ENCODE results near the gene PGC.

Gene PGC

DNA sequence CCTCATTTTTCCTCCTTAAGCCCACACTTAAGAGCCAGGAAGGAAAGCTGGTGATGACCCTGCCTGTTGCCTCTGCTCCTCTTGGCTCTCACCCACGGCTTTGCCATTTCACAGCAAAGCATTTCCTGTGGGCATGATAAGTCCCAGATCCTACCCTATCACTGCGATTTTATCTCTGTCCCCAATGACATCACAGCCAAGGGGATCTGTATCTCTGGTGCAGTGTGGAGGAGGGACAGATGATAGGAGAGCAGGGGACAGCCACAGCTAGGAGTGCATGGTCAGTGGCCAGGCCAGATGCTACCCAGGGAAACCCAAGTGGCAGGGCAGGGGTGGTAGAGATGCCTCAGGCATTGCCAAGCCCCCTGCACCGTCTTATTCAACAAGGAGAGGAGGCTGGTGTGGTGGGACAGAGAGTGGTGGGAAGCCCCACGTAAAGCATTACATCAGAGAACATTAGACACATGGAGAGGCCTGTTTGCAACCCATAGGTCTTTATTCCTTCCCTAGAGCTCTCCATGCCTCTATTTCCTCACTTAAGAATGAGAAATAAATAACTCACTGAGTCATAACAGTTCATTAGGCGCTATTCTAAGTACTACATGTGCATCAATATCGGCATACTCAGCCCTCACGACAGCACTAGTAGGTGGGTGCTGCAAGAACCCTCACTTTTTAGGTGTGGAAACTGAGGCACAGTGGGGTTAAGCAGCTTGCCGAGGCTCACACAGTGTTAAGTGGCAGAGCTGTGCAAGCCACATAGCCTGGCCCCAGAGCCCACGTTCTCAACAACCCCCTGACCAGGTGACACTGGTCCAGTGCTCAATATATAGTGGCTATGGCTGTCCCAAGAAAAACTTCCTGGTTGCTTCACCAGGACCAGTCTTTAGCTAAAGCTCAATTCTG, 16.4 kb downstream of the PGC start:
- DNase-seq (ENCODE audit: low read depth in 2 of 2), result no peak

- no peak for DNase-seq (ENCODE audit: low read depth in 2 of 2)
Measured at GRCh38 chr6:41729624-41730023, 17.6 kb downstream of the PGC start.

DNA sequence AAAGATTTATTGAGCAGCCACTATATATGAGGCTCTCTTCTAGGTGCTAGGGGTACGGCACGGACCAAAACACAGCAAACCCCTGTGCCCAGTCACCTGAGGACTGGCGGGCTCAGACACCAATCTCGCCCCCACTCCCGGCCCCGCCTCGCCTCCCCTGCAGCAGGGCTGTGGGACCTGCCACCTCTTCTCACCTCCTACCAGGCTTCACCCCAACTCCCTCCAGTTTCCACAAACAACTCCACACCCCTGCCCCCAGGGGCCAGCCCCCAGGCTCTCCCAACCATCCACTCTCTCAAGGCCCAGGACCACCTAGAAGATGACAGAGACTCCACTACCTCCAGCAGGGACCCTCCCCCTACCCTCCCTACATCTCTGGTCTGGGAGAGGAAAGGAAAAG, 18.2 kb downstream of the PGC start:
- no peak for DNase-seq (ENCODE audit: low read depth in 2 of 2)

GRCh38 chr6:41728073-41728936, 18.9 kb downstream of the PGC start:
- DNase-seq (ENCODE audit: low read depth in 2 of 2), result no peak

- DNase-seq (ENCODE audit: low read depth in 2 of 2), result no peak
Measured at GRCh38 chr6:41727705-41728072, 19.5 kb downstream of the PGC start.

- no peak for DNase-seq (ENCODE audit: low read depth in 2 of 2)
Measured at GRCh38 chr6:41726876-41727275, 20.3 kb downstream of the PGC start.

GRCh38 chr6:41724586-41725501, 22.4 kb downstream of the PGC start:
- DNase-seq (ENCODE audit: low read depth in 2 of 2), result no peak

- no peak for DNase-seq (ENCODE audit: low read depth in 2 of 2)
Measured at GRCh38 chr6:41724228-41724580, 23.0 kb downstream of the PGC start.

DNA sequence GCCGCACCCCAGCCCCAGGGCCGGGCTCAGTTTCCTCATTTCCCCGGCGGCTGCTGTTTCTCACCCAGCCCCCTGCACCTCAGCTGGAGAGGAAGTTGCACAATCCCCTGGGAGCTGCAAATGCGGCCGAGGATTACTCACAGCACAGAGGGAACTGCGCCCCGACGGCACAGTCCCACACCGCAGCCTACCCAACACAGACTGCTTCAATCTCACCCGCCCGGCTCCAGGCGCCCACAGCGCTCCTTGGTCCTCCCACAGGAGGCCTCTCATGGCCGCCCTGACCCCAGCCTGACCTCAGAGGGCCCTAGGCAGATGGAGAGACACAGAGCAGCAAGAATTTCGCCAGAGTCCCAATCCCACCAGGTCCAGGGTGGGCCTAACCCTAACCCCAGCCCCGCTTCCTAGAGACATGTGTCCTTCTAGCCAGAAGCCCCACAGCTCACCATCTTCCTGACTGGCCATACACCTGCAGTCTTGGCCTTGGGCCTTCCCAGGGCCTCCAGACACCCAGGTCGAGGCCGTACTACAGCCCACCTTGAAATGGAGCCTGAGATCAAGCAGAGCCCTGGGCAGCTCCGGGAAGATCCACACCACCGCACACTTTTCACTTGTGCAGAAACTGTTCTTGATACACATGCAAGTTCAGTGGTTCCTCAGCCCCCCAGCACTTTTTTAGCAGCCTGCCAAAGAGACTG, 23.5 kb downstream of the PGC start:
- no peak for DNase-seq (ENCODE audit: low read depth in 2 of 2)

GRCh38 chr6:41722969-41723529, 24.1 kb downstream of the PGC start:
- DNase-seq (ENCODE audit: low read depth in 2 of 2), result no peak

DNA sequence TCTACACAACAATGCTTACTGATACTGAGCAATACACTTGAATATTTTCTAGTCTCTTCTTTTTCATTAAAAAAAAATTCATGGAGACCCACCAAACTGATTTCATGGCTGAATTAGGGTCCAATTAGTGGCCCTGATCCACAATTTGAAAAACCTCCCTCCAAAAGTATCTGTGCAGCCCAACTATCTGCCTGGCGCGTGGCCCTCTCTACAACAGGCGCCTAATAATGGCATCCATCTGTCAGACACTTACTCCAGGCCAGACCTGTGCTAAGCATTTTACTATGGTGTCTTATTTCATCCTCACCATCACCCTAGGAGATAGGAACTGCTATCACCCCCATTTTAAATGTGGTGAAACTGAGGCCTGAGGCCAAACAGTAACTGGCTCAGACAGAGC, 25.8 kb downstream of the PGC start:
- DNase-seq (ENCODE audit: low read depth in 2 of 2), result no peak

GRCh38 chr6:41720783-41721182, 26.4 kb downstream of the PGC start:
- no peak for DNase-seq (ENCODE audit: low read depth in 2 of 2)

GRCh38 chr6:41720262-41720620, 27.0 kb downstream of the PGC start:
- DNase-seq (ENCODE audit: low read depth in 2 of 2), result no peak

DNA sequence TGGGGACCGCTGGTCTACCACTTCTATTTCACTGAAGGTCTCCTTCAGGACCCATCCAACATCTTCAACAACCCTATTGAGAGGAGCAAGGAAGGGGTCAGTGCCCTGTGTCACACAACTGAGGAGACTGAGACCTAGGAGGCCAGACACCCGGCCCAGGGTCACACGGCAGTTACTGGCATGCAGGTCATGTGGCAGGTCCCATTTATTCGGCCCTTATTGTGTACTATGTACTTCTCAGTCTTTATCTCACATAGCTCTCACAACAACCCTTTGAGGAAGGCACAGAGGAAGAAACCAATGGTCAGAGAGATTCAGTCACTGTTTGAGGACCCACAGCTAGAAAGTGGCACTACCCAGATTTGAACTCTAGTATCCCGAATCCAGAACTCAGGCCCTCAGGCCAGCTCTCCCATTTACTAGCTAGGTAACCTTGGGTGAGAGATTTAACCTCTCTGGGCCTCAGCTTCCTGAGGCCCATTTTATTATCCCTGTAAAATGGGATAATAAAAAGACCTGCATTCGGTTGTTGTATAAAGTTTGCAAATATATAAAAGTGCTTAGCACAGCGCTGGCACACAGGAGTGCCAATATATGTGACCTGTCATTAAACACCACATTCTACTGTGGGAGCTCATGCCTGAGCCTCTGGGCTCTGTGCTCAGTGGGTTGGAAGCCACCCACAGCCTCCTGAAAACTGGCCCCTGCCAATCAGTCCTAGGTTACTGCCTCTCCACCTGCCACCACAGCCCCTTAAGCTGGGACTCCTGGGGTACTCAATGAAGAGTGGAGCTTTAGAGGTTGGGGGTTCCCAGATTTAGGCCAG, 27.5 kb downstream of the PGC start:
- DNase-seq (ENCODE audit: low read depth in 2 of 2), result no peak

DNA sequence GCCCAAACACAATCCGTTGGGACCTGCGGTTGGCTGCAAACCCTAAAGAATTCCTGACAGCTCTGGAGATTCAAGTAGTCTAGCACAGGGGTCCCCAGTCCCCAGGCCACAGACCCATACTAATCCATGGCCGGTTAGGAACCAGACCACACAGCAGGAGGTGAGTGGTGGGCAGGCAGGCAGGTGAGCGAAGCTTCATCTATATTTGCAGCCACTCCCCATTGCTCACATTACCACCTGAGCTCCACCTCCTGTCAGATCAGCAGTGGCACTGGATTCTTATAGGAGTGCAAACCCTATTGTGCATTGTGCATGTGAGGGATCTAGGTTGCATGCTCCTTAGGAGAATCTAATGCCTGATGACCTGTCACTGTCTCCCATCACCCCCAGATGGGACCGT, 28.4 kb downstream of the PGC start:
- DNase-seq (ENCODE audit: low read depth in 2 of 2), result no peak

GRCh38 chr6:41717392-41717736, 29.8 kb downstream of the PGC start:
- no peak for DNase-seq (ENCODE audit: low read depth in 2 of 2)

GRCh38 chr6:41716516-41717391, 30.4 kb downstream of the PGC start:
- DNase-seq (ENCODE audit: low read depth in 2 of 2), result no peak

GRCh38 chr6:41715795-41716515, 31.2 kb downstream of the PGC start:
- no peak for DNase-seq (ENCODE audit: low read depth in 2 of 2)
